A673 (cell line): Measurements from ENCODE around the gene AGMO. TPM values are rescaled to one million over a fixed set of nuclear protein-coding genes. Genes with fewer than 3 reads are reported as not detected.
"Not testable (repeated sequence)": the region's sequence is repeated elsewhere in the genome, so short reads cannot be mapped to it uniquely, and the experiment has no call there.

Source experiments
- BruUV-seq: library from RNA; stranded (reverse); fragments of 400-500 nt; replicated peaks from 2 replicates; lab custom pipeline; 2021; lab: Mats Ljungman, UMichigan
- CTCF ChIA-PET: fragments of 300-600 bp; sonication (Branson Sonifier 250); formaldehyde crosslinking; loops from one replicate; lab custom pipeline; 2022; ENCODE audit warnings: antibody characterized with exemption; lab: Charles Lee
- POLR2A ChIA-PET: fragments of 300-600 bp; sonication (Branson Sonifier 250); formaldehyde crosslinking; loops from one replicate; lab custom pipeline; 2022; ENCODE audit warnings: antibody characterized with exemption; ENCODE audit not compliant: low non-redundant PET; lab: Charles Lee
- DNase-seq: peaks from one replicate; pipeline ENCODE4 v3.0.0-alpha.2; 2015; ENCODE audit warnings: low spot score
- H3K27ac ChIP-seq: fragments of 200-600 bp; sonication (generic); 2 replicates; pipeline ENCODE4 v1.5.1; 2016; ENCODE audit warnings: mixed run types, low read depth, mild to moderate bottlenecking, mixed read lengths, antibody characterized with exemption, low read length; ENCODE audit not compliant: poor library complexity, severe bottlenecking
- H3K27me3 ChIP-seq: fragments of 200-600 bp; sonication (generic); replicated peaks from 2 replicates; pipeline ENCODE4 v1.6.1; 2017; ENCODE audit warnings: mixed run types, low read depth, mild to moderate bottlenecking, mixed read lengths, antibody characterized with exemption, low read length; ENCODE audit not compliant: insufficient read depth, poor library complexity
- H3K36me3 ChIP-seq: fragments of 200-600 bp; sonication (generic); 2 replicates; pipeline ENCODE4 v1.6.1; 2016; ENCODE audit warnings: mixed run types, mild to moderate bottlenecking, mixed read lengths, antibody characterized with exemption, low read length; ENCODE audit not compliant: insufficient read depth, poor library complexity, severe bottlenecking
- H3K4me1 ChIP-seq: fragments of 200-600 bp; sonication (generic); 2 replicates; pipeline ENCODE4 v1.6.1; 2017; ENCODE audit warnings: mixed run types, mild to moderate bottlenecking, mixed read lengths, antibody characterized with exemption, low read length; ENCODE audit not compliant: insufficient read depth, poor library complexity, severe bottlenecking
- H3K4me3 ChIP-seq: fragments of 200-600 bp; sonication (generic); 2 replicates; pipeline ENCODE4 v1.5.1; 2016; ENCODE audit warnings: low read depth, mixed run types, mild to moderate bottlenecking, mixed read lengths, low read length; ENCODE audit not compliant: poor library complexity, severe bottlenecking
- H3K9me3 ChIP-seq: fragments of 200-600 bp; sonication (generic); 2 replicates; pipeline ENCODE4 v1.6.1; 2016; ENCODE audit warnings: mixed run types, low read depth, mild to moderate bottlenecking, mixed read lengths, antibody characterized with exemption, low read length; ENCODE audit not compliant: poor library complexity, severe bottlenecking
- CTCF ChIP-seq: fragments of 300-800, 200-600 bp; sonication (generic); conservative IDR thresholded peaks from 2 replicates; pipeline ENCODE4 v1.5.1; 2017; ENCODE audit warnings: low read depth, mild to moderate bottlenecking, antibody characterized with exemption, low read length, moderate library complexity, mixed read lengths
- EZH2 ChIP-seq: fragments of 200-600 bp; sonication (generic); IDR thresholded peaks from 2 replicates; pipeline ENCODE4 v1.6.1; 2017; ENCODE audit warnings: borderline replicate concordance, low read depth, mild to moderate bottlenecking, mixed read lengths, antibody characterized with exemption, low read length; ENCODE audit not compliant: poor library complexity, severe bottlenecking
- intact Hi-C: fragments of 100-400 bp; cut with micrococcal nuclease; formaldehyde crosslinking; loops from one replicate; pipeline ENCODE4 v1.10.0; 2022; ENCODE audit not compliant: unreplicated experiment
- total RNA-seq: library from RNA; stranded (reverse); gene quantifications from 2 replicates; pipeline ENCODE4 v1.2.3, GENCODE V29; 2021

The AGMO gene
- total RNA-seq, 1 experiment from 2014 or later: not detected

DNA sequence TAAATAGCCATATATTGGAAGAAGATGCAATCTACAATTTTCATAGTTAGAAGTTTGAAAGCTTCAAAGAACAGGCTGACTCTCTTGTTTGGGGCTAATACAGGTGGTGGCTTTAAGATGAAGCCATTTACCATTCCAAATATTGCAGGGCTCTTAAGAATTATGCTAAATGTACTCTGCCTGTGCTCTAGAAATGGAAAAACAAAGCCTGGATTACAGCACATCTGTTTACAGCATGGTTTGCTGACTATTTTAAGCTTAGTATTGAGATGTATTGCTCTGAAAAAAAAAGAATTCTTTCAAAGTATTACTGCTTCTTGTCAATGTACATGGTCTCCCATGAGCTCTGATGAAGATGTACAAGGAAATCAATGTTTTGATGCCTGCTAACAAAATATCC is 34.2 kb downstream of the AGMO start:
- no peak for TF ChIP-seq CTCF
- no peak for TF ChIP-seq EZH2
- intact Hi-C loops: no loop called here
- H3K4me3 ChIP-seq: no peak overlapping the region
- no peaks in the 10 kb centered on the region for H3K27me3 ChIP-seq
- no peaks in the 10 kb centered on the region for H3K36me3 ChIP-seq
- no peak for DNase-seq
- no peak overlapping the region for H3K27ac ChIP-seq
- H3K4me1 ChIP-seq: no peaks in the 10 kb centered on the region
- H3K9me3 ChIP-seq: no peaks in the 10 kb centered on the region
- ChIA-PET POLR2A (no interaction called here), CTCF (no interaction called here)
- no TSS peak for BruUV-seq

DNA sequence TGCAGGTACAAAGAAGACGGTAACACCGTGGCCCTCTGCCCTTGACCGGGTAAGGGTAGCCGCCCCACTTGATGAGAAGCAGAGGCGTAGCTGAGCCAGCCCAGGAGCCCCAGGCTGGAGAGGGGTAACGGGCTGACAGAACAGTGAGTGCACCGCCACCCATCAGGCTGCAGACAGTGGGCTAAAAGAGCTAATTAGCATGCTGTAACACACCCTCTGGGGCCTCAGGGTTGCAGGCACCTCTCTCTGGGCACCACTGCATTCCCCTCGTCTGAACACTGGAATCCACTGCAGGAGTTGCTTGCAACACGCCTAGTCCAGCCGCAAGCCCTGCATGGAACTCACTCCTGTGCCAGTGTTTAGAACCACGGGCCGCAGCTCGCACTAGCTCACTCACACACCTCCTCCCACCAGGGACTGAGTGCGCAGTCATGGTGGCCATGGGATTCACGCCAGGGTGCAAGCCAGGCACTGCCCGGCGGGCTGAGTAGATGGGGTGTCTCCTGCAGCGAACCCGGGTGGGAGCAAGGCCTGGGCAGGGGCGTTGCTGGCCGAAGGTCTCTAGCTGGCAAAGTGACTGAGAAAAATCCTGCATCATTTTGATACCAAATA is 36.1 kb downstream of the AGMO start:
- TF ChIP-seq EZH2 (no peak), CTCF (no peak)
- ChIA-PET POLR2A (no interaction called here), CTCF (no interaction called here)
- H3K36me3 ChIP-seq: no peaks in the 10 kb centered on the region
- H3K4me3 ChIP-seq: no peak overlapping the region
- no peak overlapping the region for H3K27ac ChIP-seq
- H3K27me3 ChIP-seq: no peaks in the 10 kb centered on the region
- no TSS peak for BruUV-seq
- H3K9me3 ChIP-seq: no peaks in the 10 kb centered on the region
- H3K4me1 ChIP-seq: no peaks in the 10 kb centered on the region
- intact Hi-C loops: no loop called here
- DNase-seq: no peak

- TF ChIP-seq CTCF: no peak; the same call in 1 of the 2 replicates
- no peak for TF ChIP-seq EZH2
- POLR2A ChIA-PET: no interaction called here
- intact Hi-C loops: no loop called here
- Histone ChIP-seq H3K27me3 (no peaks in the 10 kb centered on the region), H3K4me1 (no peaks in the 10 kb centered on the region), H3K36me3 (no peaks in the 10 kb centered on the region), H3K4me3 (no peak overlapping the region), H3K9me3 (no peaks in the 10 kb centered on the region), H3K27ac (no peak overlapping the region)
- BruUV-seq: no TSS peak
- CTCF ChIA-PET: no interaction called here
- no peak for DNase-seq
These were observed 37.7 kb downstream of the AGMO start for GRCh38 chr7:15524077-15524476.

DNA sequence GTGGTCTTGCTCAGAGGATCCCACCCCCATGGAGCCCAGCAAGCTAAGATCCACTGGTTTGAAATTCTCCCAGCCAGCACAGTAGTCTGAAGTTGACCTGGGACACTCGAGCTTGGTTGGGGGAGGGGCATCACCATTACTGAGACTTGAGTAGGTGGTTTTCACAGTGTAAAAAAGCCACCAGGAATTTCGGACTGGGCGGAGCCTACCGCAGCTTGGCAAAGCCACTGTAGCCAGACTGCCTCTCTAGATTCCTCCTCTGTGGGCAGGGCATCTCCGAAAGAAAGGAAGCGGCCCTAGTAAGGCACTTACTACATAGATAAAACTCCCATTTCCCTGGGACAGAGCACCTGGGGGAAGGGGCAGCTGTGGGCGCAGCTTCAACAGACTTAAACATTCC is 44.0 kb downstream of the AGMO start:
- CTCF ChIA-PET, H3K9me3 ChIP-seq, intact Hi-C loops, BruUV-seq, POLR2A ChIA-PET, H3K4me1 ChIP-seq, DNase-seq, H3K27me3 ChIP-seq, H3K36me3 ChIP-seq, H3K27ac ChIP-seq, H3K4me3 ChIP-seq: not testable (repeated sequence)
